SW480 (cell line): Measurements from ENCODE around the gene FBLN2.

Source experiments
- DNase-seq: peaks from one replicate; pipeline ENCODE4 v3.0.0-alpha.2; 2016; ENCODE audit warnings: low spot score

FBLN2 gene

DNA sequence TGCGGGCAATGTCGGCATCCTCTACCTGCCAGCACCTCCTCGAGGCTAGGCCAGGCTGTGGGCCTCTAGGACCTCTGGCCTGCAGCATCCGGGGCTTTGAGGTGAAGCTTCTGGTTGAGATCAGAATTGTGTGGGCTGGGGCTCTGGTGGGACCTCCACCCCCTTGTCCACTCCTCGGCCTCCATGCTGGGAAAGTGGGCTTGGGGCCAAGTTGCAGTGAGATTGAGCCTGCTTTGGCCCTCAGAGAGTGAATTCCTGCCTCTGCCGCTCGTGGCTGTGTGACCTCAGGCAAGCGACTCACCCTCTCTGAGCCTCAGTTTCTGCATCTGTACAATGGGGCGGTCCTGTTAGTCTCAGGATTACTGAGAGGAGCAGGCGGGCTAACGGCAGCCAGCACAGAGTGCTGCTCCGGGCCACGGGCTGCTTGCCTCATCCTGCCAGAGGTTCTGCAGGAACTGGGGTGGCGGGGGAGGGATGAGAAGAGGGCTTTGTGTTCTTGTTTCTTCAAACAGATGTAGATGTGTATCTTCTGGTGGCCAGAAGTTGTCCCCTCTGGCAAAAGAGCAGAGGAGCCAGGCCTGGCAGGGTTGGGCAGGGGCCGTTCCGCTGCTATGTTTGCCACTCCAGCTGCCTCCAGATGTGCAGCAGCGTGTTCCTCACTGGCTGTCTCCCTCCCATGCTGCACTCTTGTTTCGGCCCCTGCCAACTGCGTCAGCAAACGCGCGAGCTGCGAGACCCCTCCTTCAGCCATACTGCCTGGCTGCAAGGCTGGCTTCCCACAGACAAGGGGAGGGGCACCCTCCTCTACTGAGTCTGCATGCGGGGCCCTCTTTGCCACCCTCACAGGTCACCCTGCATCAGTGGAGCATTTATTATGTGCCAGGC is 33.7 kb downstream of the FBLN2 start:
- no peak for DNase-seq

DNA sequence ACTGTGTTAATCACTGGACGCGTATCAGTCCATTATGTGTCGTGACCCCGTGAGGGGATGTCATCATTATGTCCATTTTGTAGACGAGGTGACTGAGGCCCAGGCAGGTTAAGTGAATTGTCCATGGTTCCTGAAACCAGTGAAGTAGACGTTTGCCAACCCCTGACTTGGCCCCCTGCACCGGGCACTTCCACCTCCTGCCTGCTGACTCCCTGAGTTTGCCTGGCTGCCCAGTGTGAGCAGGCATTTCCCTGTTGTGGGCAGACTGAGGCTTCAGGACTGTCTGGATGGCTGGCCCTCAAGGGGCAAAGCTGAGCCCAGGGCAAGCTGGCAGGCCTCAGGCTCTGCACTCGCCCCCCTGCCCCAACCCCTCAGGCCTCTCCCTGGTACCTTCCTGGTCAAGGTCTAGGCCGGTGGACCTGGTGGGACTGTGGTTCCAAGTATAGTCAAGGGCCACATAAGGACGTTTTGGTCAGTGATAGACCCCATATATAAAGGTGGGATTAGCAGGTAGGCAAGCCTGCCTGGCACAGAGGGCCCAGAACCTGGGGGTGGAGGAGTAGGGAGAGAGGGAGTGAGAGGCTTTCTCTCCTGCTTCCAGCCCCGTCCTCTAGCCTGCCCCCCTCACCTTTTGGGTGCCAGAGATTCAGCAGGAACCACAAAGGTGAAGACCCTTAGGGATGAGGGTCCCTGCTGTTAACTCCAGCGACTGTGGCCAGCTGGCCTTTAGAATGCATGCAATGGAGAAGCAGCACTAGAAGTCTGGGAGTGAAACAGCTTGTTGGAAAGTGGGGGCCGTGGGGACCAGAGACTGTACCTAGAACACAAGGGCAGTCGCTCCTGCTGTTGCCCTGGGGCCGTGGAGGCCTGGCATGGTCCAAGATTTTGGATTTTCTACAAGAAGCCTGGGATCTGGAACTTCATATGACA is 34.6 kb downstream of the FBLN2 start:
- no peak for DNase-seq

DNA sequence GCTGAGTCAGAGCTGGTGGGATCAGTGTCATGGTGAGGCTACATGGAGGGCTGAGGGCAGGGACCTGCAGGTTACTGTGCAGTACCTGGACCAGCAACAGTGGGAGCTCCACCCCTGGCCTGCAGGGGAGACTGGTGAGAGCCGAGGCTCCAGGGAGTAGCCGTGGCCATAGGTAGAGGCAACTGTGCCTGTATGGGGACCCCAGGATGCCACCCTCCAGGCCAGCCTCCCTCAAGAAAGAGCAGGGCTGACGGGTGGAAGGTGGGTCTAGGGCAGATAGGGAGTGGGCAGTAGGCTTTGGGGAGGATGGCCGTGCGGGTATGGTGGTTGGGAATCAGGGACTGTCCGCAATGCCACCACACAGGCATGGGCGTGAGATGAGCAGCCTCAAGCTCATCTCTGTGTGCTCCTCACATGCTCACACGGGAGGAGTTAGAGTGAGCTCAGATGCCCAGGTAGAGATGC is 35.5 kb downstream of the FBLN2 start:
- DNase-seq: no peak

DNA sequence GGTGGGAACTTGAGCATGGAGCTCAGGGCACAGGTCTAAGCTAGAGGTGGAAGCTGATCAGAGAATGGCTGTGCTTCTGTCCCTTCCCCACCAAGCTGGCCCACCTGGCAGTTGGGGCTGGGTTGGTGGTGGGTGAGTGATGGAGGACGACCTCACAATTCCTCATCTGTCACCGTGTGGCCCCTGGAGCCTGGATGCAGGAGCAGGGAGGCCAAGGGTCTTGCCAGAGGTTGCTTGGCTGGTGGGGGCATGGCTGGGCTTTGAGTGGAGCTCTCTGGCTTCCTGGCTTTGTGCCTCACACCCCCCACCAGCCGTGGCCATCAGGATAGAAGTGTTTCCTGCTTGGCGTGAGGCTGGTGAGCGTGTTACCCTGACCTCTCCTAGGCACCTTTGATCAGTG is 36.0 kb downstream of the FBLN2 start:
- DNase-seq: no peak

DNA sequence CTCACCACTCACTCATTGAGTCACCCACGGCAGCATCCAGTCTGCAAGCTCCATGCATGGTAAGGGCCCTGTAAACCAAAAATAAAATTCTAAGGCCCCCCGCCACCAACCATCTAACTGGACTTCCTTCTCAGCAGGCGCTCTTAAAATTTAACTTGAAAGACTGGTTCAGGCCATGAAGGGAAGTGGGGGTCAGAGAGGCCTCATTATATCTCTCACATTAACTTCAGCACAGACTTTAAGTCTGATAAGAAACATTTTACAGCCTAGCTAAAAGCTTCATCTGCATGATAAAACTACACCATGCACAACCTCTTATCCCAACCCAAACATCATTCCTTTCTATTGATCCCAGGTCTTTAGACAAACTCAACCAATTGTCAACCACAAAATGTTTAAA is 38.5 kb downstream of the FBLN2 start:
- no peak for DNase-seq

DNA sequence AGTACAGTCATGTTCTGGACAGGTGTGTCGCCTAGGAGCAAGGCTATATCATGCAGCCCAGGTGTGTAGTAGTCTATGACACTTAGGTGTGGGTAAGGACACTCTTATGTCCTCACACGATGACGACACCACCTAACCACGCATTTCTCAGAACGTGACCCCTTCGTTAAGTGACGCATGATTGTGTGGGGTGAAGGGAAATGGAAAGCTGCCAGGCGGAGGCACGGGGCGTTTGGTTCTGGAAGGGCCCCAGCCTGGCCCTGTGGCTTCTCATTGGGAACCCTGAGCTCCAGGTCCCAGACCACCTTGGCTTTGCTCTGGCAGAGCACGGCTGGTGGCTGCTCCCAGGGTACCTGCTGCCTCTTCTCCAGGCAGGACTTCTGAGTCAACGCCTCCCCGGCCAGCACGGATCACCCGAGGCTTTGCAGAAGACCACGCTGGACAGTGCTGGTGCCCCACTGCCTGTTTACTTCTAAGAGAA is 39.3 kb downstream of the FBLN2 start:
- no peak for DNase-seq

DNA sequence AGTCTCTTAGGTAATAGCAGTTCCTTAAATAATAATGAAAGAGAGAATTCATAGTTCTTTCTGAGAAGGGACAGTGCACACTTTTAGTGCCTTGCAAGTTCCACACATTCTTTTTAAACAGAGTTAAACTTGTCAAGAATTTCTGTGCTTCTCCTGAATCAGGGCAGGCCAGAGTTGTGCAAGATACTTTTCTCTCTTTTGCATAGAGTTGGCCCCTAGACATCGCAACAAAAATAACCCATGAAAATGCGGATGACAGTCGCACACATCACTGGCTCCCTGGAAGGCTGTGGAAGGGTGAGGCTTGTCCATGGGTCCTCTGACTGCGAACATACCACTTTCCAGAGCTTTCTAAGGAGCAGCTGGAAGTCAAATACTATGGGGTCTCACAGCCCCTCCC is 40.1 kb downstream of the FBLN2 start:
- DNase-seq: no peak

DNA sequence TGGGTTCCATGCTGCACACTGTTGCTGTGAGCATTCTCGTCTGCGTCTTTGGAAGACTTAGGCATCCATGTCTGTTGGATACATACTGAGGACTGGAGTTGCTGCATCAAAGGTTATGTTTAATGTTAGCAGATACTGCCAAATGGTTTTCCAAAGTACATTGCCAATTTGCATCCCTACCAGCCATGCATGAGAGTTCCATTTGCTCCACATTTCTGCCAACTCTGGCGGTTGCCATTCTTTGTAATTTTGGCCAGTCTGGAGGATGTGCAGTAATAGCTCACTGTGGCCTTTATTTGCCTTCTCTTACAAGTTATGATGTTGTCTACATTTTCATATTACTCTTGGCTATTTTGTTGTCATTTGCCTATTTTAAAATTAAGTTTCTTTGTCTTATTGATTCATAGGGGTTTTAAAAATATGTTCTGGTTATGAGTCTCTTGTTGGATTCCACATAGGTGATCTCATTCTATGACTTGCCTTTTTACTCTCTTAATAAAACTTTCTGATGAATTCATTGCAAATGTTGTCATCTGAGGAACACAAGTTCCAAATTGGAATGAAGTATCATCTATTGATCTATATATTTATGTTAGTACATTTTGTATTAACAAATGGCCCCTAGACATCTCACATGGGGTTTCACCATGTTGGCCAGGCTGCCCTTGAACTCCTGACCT is 42.1 kb downstream of the FBLN2 start:
- no peak for DNase-seq

DNA sequence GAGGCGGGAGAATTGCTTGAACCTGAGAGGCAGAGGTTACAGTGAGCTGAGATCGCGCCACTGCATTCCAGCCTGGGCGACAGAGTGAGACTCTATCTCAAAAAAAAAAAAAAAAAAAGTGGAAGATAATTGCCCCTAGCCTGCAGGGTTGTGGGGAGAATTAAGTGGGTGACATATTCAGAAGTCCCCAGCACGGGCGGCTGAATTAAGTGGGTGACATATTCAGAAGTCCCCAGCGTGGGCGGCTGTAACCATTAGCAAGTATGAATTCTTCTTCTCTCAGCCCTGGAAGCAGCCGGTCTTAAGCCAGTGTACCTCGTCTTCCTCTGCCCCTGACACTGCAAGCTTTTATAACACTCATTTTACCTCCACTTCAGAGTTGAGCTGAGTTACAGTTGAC is 44.7 kb downstream of the FBLN2 start:
- no peak for DNase-seq

DNA sequence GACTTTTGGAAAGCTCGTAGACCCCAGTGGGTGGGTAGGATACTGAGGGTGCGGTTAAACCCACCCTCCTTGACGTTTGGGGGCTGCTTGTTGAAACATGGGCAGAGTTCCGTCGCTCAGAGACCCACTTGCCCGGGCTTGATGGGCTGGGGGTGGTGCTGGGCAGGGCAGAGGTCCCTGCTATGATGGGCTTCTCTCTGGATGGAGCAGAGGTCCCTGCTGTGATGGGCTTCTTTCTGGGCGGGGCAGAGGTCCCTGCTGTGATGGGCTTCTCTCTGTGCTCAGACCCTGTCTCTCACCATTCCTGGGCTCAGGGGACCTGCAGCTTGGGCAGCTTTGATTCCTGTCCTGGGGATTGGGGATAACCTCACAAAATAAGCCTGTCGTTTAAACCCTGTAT is 45.2 kb downstream of the FBLN2 start:
- no peak for DNase-seq

DNA sequence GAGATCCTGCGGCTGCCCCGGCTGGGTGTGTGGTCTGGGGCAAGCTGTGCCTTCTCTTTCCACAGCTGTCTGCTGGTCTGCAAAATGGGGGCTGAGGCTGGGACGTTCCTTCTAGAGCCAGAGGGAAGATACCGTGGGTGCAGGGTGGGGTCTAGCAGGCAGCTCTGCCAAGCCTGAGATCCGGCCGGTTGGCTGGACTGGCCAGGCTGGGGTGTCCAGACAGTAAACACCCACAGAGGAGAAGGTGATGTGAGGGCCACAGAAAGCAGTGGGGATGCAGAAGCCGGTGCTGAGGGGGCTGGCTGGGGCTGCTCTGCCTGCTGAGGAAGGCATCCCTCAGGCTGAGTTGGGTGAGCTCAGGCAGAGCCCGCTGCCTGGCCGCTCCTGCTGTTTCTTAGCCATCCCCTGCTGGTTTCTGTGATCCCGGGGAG is 46.1 kb downstream of the FBLN2 start:
- no peak for DNase-seq

DNA sequence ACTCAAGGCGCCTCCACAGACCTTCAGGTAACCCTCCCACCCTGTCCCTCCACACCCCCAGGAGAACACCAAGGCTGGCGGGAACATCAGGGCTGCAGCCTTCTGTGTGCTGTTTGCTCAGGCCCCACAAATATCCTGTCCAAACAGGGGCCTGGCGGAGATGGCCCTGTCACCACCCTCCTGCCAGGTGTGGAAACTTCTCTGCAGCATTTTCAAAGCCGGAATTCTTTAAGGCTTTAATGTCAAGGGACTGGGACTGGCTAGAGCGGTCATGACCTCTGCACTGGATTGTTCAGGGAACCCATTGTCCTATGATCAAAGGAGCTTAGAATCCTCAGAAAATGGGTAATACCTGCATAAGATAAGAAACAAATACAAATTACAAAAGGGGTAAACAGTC is 46.6 kb downstream of the FBLN2 start:
- DNase-seq: no peak

DNA sequence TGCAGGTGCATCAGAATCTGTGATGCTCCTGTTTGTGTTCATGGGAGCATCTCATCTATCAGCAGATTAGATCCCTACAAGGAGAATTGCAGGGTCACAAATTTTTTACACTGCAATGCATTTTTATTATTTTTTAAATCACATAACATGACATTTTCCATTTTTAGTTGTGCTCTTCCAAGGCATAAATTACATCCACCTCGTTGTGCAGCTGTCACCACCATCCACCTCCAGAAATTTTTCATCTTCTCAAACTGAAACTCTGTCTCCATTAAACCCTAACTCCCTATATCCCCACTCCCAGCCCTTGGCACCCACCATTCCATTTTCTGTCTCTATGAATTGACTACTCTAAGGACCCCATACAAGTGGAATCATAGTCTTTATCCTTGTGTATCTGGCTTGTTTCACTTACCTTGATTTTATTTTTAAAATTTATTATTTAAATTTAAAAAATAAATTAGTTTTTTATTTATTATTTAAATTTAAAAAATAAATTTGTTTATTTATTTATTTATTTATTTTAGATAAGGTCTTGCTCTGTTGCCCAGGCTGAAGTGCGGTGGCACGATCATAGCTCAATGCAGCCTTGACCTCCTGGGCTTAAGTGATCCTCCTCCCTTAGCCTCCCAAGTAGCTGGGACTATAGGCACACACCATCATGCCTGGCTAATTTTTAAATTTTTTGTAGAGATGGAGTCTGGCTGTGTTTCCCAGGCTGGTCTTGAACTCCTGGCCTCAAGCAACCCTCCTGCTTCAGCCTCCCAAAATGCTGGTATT is 47.7 kb downstream of the FBLN2 start:
- no peak for DNase-seq

DNA sequence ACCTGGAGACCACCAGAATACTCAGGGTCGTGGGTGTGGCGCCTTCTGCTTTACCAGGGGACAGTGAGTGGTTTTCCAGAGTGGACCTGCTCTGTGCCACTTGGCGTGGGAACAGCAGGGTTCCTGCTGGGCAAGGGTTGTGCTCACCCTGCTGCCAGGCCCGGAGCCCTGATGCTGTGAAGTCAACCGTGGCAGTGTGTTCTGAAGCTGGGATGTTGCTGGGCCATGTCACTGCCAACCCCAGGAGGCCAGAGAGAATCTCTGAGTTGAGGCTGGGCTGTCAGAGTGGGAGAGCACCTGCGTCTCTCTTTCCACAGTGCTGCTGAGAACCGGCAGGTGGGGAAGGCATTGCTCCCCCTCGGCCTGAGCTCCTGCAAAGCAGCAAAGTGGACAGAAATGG is 48.7 kb downstream of the FBLN2 start:
- DNase-seq: no peak

DNA sequence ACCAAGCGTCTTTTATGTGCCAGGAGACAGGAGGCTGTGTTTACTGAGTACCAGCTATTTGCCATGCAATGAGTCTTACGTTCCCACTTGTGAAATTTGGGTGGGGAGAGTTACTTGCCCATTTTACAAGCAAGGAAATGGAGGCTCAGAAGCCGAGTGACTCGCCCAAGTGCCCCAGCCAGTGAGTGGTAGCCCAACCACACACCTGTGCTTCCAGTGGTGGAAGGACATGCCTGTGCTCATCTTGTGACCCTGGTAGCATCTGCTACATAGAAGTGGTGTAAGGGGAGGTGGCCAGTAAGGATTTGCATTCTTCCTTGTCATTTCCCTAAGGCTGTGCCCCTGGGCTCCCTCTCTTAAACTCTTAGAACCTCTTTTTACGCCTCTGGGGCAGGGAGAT is 49.3 kb downstream of the FBLN2 start:
- no peak for DNase-seq

DNA sequence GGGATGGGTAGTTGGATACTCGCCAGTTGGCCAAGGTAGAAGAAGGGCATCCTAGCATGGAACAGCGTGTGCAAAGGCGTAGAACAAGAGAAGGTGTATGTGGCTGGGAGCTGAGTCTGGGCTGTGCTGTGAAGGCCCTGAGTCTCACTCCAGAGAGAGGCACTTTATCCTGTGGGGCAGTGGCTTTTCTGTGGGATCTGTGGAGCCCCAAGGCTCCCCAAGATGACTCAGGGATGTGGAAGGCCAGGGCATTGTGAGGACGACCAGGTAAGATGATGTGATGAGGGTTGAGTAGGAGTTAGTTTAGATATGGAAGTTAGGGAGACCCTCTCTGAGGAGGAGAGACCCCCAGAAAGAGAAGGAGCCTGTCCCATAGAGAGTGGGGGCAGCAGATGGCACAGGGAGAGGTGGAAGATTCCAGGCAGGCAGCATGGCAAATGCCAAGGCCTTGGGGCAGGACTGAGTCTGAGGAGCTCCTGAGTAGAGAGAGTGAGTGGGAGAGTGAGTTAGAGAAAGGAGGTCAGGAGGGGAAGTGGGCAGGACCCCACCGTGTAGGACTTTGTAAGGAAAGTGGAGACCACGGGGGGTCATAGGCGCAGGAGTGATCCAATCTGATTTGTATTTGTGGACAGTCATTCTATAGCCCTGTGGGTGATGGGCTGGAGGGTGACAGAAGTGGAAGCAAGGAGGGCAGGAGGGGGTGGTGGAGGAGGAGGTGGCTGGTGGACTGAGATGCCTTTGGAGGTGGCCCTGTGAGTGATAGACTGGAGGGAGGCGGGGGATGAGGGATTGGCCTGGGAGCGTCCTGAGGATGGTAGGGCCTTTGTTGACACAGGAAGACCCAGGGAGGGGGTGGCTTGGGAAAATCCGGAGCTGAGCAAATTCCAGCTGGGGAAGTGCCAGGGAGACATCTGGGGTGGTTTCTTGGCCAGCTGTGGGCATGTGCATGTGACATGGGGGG is 50.3 kb downstream of the FBLN2 start:
- no peak for DNase-seq

DNA sequence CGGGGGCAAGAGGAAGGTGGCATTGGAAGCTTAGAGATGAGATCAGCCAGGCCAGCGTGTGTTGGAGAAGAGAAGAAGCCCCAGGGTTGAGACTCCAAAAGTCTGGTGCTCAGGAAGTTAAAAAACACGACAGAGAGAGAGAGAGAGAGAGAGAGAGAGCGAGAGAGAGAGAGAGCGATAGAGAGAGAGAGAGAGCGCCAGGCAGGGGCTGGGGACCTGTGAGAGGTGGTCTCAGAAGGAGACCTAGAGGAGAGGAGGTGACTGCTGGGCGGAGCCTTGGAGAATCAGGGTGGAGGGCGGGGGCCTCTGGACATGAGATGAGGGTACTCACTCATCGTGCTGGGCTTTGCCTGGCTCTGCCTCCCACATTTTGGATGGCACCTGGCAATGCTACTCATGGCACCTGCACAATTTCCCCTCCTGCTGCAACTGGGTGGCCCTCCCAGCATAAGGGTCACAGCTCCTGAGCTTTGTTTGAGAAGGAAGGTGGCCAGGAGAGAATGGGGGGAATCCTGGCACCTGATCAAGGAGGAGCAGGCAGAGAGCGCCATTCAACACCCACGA is 51.0 kb downstream of the FBLN2 start:
- DNase-seq: no peak

DNA sequence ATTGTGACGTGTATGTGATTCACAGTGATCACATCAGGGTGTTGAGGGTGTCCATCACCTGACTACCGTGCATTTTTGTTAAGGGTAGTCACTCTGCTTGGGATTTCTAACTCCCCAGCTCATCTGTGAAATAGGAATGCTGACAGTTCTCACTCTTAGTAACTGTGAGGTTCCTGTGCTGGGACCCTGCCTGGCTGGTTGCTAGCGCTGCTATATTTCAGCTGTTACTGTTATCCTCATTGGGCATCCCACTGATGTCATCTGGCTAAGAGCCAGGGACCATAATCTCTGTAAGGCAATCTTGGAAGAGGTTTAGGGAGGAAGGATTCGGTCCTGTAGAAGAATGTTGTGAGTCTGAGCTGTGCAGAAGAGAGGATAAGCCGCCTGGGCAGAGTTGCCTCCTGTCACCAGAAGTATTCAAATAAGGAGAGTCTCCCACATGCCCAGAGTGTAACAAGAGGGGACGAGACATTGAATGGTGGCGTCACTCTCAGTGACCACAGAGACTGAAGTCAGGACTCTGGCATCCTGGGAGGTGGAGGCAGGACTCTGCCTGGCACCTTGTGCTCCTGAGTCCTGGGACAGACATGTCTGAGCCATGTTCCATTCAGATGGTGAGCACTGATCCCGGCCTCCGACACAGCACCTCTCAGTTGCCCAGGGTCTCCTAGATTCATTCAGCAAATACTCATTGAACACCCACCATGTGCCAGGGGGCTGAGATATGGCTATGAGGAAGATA is 52.2 kb downstream of the FBLN2 start:
- DNase-seq: peak; percentile 41

DNA sequence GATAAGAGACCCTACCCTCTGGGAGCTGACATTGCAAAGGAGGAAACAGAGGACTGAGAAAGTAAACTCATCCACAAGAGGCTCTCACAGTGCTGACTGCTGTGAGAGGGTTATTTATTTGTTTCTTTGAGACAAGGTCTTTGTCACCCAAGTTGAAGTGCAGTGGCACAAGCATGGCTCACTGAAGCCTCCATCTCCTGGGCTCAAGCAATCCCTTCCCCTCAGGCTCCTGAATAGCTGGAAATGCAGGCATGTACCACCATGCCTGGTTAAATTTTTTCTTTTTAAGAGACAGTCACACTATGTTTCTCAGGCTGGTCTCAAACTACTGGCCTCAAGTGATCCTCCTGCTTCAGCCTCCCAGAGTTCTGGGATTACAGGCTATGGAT is 52.8 kb downstream of the FBLN2 start:
- DNase-seq: no peak
